Sigmoid colon (tissue), 7 donors: Measurements from ENCODE around the gene SVEP1. TPM values are rescaled to one million over a fixed set of nuclear protein-coding genes. Genes with fewer than 3 reads are reported as not detected.

Experiments used
- DNase-seq: peaks from one replicate; pipeline ENCODE4 v3.0.0-alpha.2; 2019
- H3K27ac ChIP-seq, 4 donors: fragments of 200-600 bp; sonication (generic); one replicate each; pipeline ENCODE4 v1.5.1; 2016 to 2019; ENCODE audit warnings: mild to moderate bottlenecking in 1 of 4
- H3K27me3 ChIP-seq, 3 donors: fragments of 200-600 bp; sonication (generic); one replicate each; pipeline ENCODE4 v1.5.1; 2019; ENCODE audit warnings: mild to moderate bottlenecking in 1 of 3
- H3K36me3 ChIP-seq, 4 donors: fragments of 200-600 bp; sonication (generic); one replicate each; pipeline ENCODE4 v1.5.1; 2016 to 2019
- H3K4me1 ChIP-seq, 4 donors: fragments of 200-600 bp; sonication (generic); one replicate each; pipeline ENCODE4 v1.5.1; 2017 to 2019
- H3K4me3 ChIP-seq, 4 donors: fragments of 200-600 bp; sonication (generic); one replicate each; pipeline ENCODE4 v1.5.1; 2017 to 2019; ENCODE audit warnings: mild to moderate bottlenecking in 2 of 4, moderate library complexity in 1 of 4
- H3K9me3 ChIP-seq, 4 donors: fragments of 200-600 bp in 3 of 4; sonication (generic) in 3 of 4; one replicate each; pipeline versions ENCODE4 v1.5.1 to v1.6.1; 2013 to 2019
- EP300 ChIP-seq, 4 donors: sonication (generic); formaldehyde crosslinking; IDR thresholded peaks; one replicate each; pipeline ENCODE4 v1.6.1; 2017; ENCODE audit warnings: antibody characterized with exemption in 4 of 4
- POLR2A ChIP-seq, 2 donors: fragments of 450-650 bp; IDR thresholded peaks; one replicate each; pipeline ENCODE4 v1.6.1; 2016; ENCODE audit warnings: antibody characterized with exemption in 2 of 2, mild to moderate bottlenecking in 2 of 2, moderate library complexity in 2 of 2
- POLR2AphosphoS5 ChIP-seq, 4 donors: sonication (generic); formaldehyde crosslinking; IDR thresholded peaks; one replicate each; pipeline ENCODE4 v1.6.1; 2017; ENCODE audit warnings: antibody characterized with exemption in 4 of 4
- WGBS, 2 donors: extraction: QIAGEN DNeasy Blood & Tissue Kit; methylation state at CpG; one replicate each; pipeline ENCODE4 v1.1.7; 2013; 5-methylcytosine and 5-hydroxymethylcytosine counted together
- intact Hi-C: fragments of 100-400 bp; cut with DNase I; formaldehyde crosslinking; loops from one replicate; pipeline ENCODE4 v1.15.1; 2023
- polyA plus RNA-seq, 3 donors: library from polyadenylated mRNA; stranded (reverse); fragments of 200-250 nt; gene quantifications; one replicate each; pipeline ENCODE4 v1.2.3, GENCODE V29; 2013
- total RNA-seq, 4 donors: library from RNA; depleted of rRNA; stranded (reverse); fragments of >200 nt; gene quantifications; one replicate each; pipeline ENCODE4 v1.1.0, GENCODE V29; 2016
- TF ChIP-seq, protein P1 (sequence below), 4 experiments: fragments of 450-650 bp in 3 of 4; fragments of 200-600 bp in 1 of 4; IDR thresholded peaks; one replicate each; pipeline ENCODE4 v1.5.1; 2016 to 2019; ENCODE audit warnings: antibody characterized with exemption in 4 of 4, mild to moderate bottlenecking in 3 of 4, moderate library complexity in 2 of 4
- donor health status: healthy with polysubstance abuse.
- donor health status: Bipolar disorder and iron deficiency.
- donor health status: healthy.

SVEP1 gene
- total and polyA plus RNA-seq, 7 donors = 0.23 to 77.5 (median 24.3) TPM

DNA sequence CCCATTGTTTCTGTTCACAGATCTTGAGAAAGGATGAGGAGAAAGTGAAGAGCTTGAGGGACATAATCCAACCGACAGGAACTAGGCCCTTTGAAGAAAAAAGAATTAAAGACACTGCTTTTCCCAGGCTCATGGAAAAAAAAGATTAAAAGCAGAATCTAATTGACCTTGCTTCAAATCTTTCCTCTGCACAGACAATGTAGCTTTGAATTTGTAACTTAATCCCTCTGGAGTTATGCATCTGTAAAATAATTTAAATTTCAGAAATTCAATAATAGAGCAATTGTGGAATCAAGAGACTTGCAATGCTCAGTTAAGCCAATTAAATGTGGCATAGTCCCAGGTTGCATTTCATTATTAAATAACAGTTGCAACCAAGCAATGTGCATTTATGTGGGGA is 64.6 kb downstream of the SVEP1 start:
- Histone ChIP-seq H3K9me3 (no peaks in the 10 kb centered on the region), H3K4me3 (no peak overlapping the region), H3K4me1 (no peaks in the 10 kb centered on the region), H3K27me3 (no peaks in the 10 kb centered on the region), H3K27ac (no peak overlapping the region), H3K36me3 (peaks cover 0 to 5% (median 0%) of the 10 kb centered on the region in 4 donors)
- intact Hi-C loops = no loop called here
- TF ChIP-seq POLR2AphosphoS5 (IDR thresholded peaks at IDR 0.05) (no peak), EP300 (IDR thresholded peaks at IDR 0.05) (no peak), POLR2A (IDR thresholded peaks at IDR 0.05) (no peak)
- TF ChIP-seq, protein P1, sequence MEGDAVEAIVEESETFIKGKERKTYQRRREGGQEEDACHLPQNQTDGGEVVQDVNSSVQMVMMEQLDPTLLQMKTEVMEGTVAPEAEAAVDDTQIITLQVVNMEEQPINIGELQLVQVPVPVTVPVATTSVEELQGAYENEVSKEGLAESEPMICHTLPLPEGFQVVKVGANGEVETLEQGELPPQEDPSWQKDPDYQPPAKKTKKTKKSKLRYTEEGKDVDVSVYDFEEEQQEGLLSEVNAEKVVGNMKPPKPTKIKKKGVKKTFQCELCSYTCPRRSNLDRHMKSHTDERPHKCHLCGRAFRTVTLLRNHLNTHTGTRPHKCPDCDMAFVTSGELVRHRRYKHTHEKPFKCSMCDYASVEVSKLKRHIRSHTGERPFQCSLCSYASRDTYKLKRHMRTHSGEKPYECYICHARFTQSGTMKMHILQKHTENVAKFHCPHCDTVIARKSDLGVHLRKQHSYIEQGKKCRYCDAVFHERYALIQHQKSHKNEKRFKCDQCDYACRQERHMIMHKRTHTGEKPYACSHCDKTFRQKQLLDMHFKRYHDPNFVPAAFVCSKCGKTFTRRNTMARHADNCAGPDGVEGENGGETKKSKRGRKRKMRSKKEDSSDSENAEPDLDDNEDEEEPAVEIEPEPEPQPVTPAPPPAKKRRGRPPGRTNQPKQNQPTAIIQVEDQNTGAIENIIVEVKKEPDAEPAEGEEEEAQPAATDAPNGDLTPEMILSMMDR (IDR thresholded peaks at IDR 0.05) = no peak
- no peak for DNase-seq
- 71 to 94% methylated on average over 1 of the region's 1 CpG for WGBS, 2 donors

DNA sequence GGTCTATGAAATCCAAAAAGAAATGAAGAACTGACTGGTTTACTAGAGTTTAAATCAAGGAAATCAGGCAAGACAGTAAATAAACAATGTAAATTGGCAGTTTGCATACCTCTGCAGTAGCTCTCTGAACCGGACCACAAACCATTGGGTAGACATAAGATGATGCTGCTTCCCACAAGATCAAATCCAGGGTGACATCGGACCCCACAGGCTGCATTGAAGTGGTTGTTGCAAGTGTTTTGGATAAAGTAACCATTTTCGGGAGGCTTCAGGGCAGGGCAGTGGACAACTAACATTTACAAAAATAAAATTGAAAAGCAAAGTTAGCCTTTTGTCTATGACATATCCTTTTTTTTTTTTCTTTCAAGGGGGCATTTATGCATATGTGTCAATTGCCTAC is 66.7 kb downstream of the SVEP1 start:
- intact Hi-C loops = no loop called here
- H3K4me3 ChIP-seq = no peak overlapping the region
- H3K27me3 ChIP-seq = no peaks in the 10 kb centered on the region
- H3K36me3 ChIP-seq = peaks cover 0 to 5% (median 0%) of the 10 kb centered on the region in 4 donors
- TF ChIP-seq EP300 (IDR thresholded peaks at IDR 0.05) = no peak
- TF ChIP-seq, protein P1 (IDR thresholded peaks at IDR 0.05) = no peak
- TF ChIP-seq POLR2AphosphoS5 (IDR thresholded peaks at IDR 0.05) = no peak
- TF ChIP-seq POLR2A (IDR thresholded peaks at IDR 0.05) = no peak
- WGBS, 2 donors = 81 to 87% methylated on average over 3 of the region's 3 CpGs
- no peaks in the 10 kb centered on the region for H3K4me1 ChIP-seq
- H3K27ac ChIP-seq = no peak overlapping the region
- no peaks in the 10 kb centered on the region for H3K9me3 ChIP-seq
- no peak for DNase-seq

DNA sequence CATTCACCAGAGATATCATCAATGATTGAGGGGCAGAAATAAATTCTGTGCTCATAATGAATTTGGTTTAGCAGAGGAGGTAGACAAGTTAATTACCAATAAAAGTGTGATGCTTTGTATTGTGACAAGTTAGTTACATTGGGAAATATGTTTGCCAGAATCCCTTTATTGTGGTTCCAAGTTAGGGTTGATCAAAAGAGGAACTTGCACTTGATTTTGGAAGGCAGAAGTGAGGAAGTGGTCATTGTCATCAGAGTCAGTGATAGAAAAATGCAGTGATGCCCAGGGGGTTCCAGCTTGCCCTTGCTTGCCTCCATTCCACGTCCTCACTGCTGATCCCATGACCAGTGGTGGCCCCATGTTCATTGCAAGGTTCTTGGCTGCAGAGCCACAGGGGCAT is 69.7 kb downstream of the SVEP1 start:
- H3K27ac ChIP-seq = no peak overlapping the region
- H3K4me3 ChIP-seq = no peak overlapping the region
- WGBS, 2 donors = 83 to 90% methylated on average over 1 of the region's 1 CpG
- H3K36me3 ChIP-seq = peaks cover 0 to 5% (median 0%) of the 10 kb centered on the region in 4 donors
- H3K27me3 ChIP-seq = no peaks in the 10 kb centered on the region
- DNase-seq = no peak
- TF ChIP-seq POLR2A (IDR thresholded peaks at IDR 0.05) (no peak), POLR2AphosphoS5 (IDR thresholded peaks at IDR 0.05) (no peak), EP300 (IDR thresholded peaks at IDR 0.05) (no peak)
- H3K9me3 ChIP-seq = no peaks in the 10 kb centered on the region
- no peaks in the 10 kb centered on the region for H3K4me1 ChIP-seq
- intact Hi-C loops = no loop called here

DNA sequence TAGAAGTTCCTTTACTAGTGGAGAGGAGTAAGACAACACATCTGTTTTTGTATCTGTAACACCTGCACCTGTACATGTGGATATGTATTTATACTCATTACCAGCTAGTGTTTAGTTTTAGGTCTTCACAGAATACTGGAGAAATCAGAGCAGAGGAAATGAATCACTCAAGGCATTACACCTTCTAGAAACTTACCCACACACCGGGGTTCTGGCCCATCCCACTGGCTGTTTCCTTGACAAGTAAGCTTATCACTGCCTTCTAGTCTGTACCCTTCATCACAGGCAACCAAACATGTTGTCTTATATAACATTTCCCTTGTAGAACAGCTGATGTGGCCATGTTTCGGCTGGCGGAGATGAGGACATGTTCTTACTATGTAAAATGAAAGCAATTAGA is 76.7 kb downstream of the SVEP1 start:
- Histone ChIP-seq H3K36me3 (peaks cover 0 to 9% (median 0%) of the 10 kb centered on the region in 4 donors), H3K4me3 (no peak overlapping the region), H3K27me3 (no peaks in the 10 kb centered on the region), H3K27ac (no peak overlapping the region), H3K9me3 (no peaks in the 10 kb centered on the region), H3K4me1 (no peaks in the 10 kb centered on the region)
- WGBS, 2 donors = 87% methylated on average over 3 of the region's 3 CpGs
- intact Hi-C loops = no loop called here
- TF ChIP-seq EP300 (IDR thresholded peaks at IDR 0.05) = no peak
- TF ChIP-seq POLR2A (IDR thresholded peaks at IDR 0.05) = no peak
- TF ChIP-seq, protein P1 (IDR thresholded peaks at IDR 0.05) = no peak
- TF ChIP-seq POLR2AphosphoS5 (IDR thresholded peaks at IDR 0.05) = no peak
- no peak for DNase-seq

DNA sequence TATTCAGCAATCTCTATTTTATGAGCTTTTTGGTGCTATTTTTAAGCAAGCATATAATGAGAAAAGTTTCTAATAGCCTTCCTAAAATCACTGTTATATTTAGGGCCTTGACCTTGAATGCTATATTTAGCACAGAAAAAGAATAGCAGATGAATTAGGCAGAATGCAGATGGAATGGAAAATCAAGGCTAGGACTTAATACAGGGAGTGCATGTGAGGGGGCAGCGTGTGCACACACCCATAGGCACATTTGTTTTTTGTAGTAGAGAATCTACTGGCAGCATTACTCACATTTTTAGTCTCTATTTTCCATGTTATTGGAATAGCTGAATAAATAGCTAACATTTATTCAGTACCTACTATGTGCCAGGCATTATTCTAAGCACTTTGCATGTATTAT is 79.9 kb downstream of the SVEP1 start:
- H3K36me3 ChIP-seq = peaks cover 0 to 9% (median 0%) of the 10 kb centered on the region in 4 donors
- no peaks in the 10 kb centered on the region for H3K4me1 ChIP-seq
- H3K27ac ChIP-seq = no peak overlapping the region
- intact Hi-C loops = no loop called here
- H3K9me3 ChIP-seq = no peaks in the 10 kb centered on the region
- TF ChIP-seq EP300 (IDR thresholded peaks at IDR 0.05) = no peak
- no peak for TF ChIP-seq POLR2A (IDR thresholded peaks at IDR 0.05)
- TF ChIP-seq POLR2AphosphoS5 (IDR thresholded peaks at IDR 0.05) = no peak
- TF ChIP-seq, protein P1 (IDR thresholded peaks at IDR 0.05) = no peak
- no peak overlapping the region for H3K4me3 ChIP-seq
- H3K27me3 ChIP-seq = no peaks in the 10 kb centered on the region
- no peak for DNase-seq
- 88 to 97% methylated on average over 1 of the region's 1 CpG for WGBS, 2 donors
